Heart left ventricle (tissue), 16 donors: ENCODE measurements around the gene GMFB. TPM values are rescaled to one million over a fixed set of nuclear protein-coding genes. Genes with fewer than 3 reads are reported as not detected.
A peak's percentile ranks its signal among the peaks of the same experiment; 100 is the strongest.

Source experiments
- ATAC-seq, 4 donors: fragments of 200-7000 bp; cut with Tn5 transposase; one replicate each; pipeline ENCODE4 v1.9.1; 2020 to 2022; ENCODE audit warnings: moderate library complexity in 4 of 4, mild to moderate bottlenecking in 3 of 4, moderate number of reproducible peaks in 1 of 4
- DNase-seq, 5 donors: peaks; one replicate each; pipeline ENCODE4 v3.0.0-alpha.2; 2020
- H3K27ac ChIP-seq, 12 donors: fragments of 200-600 bp; sonication (generic) in 4 of 12; one replicate each; pipeline versions ENCODE4 v1.5.0 to v1.8.0; 2016 to 2022; ENCODE audit warnings: mild to moderate bottlenecking in 2 of 12
- H3K27me3 ChIP-seq, 9 donors: fragments of 200-600 bp; sonication (generic) in 2 of 9; one replicate each; pipeline versions ENCODE4 v1.5.1 to v1.8.0; 2016 to 2022; ENCODE audit warnings: mild to moderate bottlenecking in 3 of 9
- H3K36me3 ChIP-seq, 9 donors: fragments of 200-600 bp; sonication (generic) in 2 of 9; one replicate each; pipeline versions ENCODE4 v1.5.0 to v1.8.0; 2018 to 2022; ENCODE audit warnings: mild to moderate bottlenecking in 2 of 9
- H3K4me1 ChIP-seq, 12 donors: fragments of 200-600 bp; sonication (generic) in 4 of 12; one replicate each; pipeline versions ENCODE4 v1.5.0 to v1.8.0; 2016 to 2022; ENCODE audit warnings: mild to moderate bottlenecking in 3 of 12
- H3K4me3 ChIP-seq, 12 donors: fragments of 200-600 bp; sonication (generic) in 4 of 12; one replicate each; pipeline versions ENCODE4 v1.5.0 to v1.8.0; 2017 to 2022; ENCODE audit warnings: mild to moderate bottlenecking in 9 of 12, moderate library complexity in 4 of 12
- H3K9me3 ChIP-seq, 12 donors: fragments of 200-600 bp; sonication (generic) in 4 of 12; one replicate each; pipeline versions ENCODE4 v1.5.0 to v1.8.0; 2016 to 2022; ENCODE audit warnings: mild to moderate bottlenecking in 1 of 12
- CTCF ChIP-seq, 12 donors: fragments of 200-600 bp; sonication (generic) in 4 of 12; IDR thresholded peaks; one replicate each; pipeline versions ENCODE4 v1.5.0 to v1.8.0; 2018 to 2022; ENCODE audit warnings: antibody characterized with exemption in 12 of 12, mild to moderate bottlenecking in 5 of 12
- POLR2A ChIP-seq, 2 donors: fragments of 450-650 bp; IDR thresholded peaks; one replicate each; pipeline ENCODE4 v1.6.1; 2017; ENCODE audit warnings: antibody characterized with exemption in 2 of 2, mild to moderate bottlenecking in 2 of 2, moderate library complexity in 2 of 2
- WGBS, 4 donors: extraction: QIAGEN DNeasy Blood & Tissue Kit in 2 of 4; methylation state at CpG; one replicate each; pipeline versions ENCODE4 v1.1.5 to v1.1.7; 2013 to 2018; 5-methylcytosine and 5-hydroxymethylcytosine counted together
- intact Hi-C, 10 donors: fragments of 100-400 bp; cut with DNase I; formaldehyde crosslinking; loops; one replicate each; pipeline versions ENCODE4 v1.11.1 to v1.14.2; 2022
- long read RNA-seq, 3 donors: library from polyadenylated mRNA; unstranded; transcript quantifications; one replicate each; pipeline ENCODE4 v2.0.0, GENCODE V29; 2020 to 2021
- polyA plus RNA-seq, 2 donors: library from polyadenylated mRNA; stranded (reverse); fragments of 200-250 nt; gene quantifications; one replicate each; pipeline ENCODE4 v1.2.3, GENCODE V29; 2013
- total RNA-seq, 9 donors: library from RNA; depleted of rRNA in 2 of 9; stranded (reverse); fragments of >200 nt in 2 of 9; fragmentation: NEBNext Ultra II Directional in 3 of 9; extraction: Animal tissue kit (Norgen Biotek cat#: 25700) in 3 of 9; gene quantifications; one replicate each; pipeline versions ENCODE4 v1.1.0 to v1.2.4, GENCODE V29; 2016 to 2023
- donor health status: ischemic (EF 13 %, LVEDD 7.1; RV severe dilation, severe dysfunction).
- donor health status: healthy with polysubstance abuse.
- donor health status: DM: no; HTN: yes; CAD: no.
- donor health status: DM: no; HTN: no; CAD: no.
- donor health status: ischemic (EF 25% LVEDD 6.9; RV normal size, moderate dysfunction).
- donor health status: ischemic (EF 25% LVEDD 5.7; RV mildly dilated, moderate dysfunction).
- donor health status: healthy.
- donor health status: DM: yes; HTN: yes; CAD: no.
- donor health status: ischemic (EF 35%, LVEDD 5.7; RV mildly dilated, moderate dysfunction).
- donor health status: nonischemic (EF 11% LVEDD 7.7; RV severe dilation, severe dysfunction).
- donor health status: DM: yes; HTN: yes; CAD: no.
- donor health status: PGD.
- donor health status: ischemic (EF 29% LVEDD 5.4; RV normal size, mild dysfunction).
- donor health status: nonischemic (EF 23%, LVEDD 6.1; RV moderate dilation, normal function).

GMFB gene
- total RNA-seq (10 to 100 TPM; 18.8 to 35.8 (median 26.9) TPM), polyA plus RNA-seq (10 to 100 TPM in 1 of 2 donors, 1 to 10 TPM in 1; 5.0 to 20.4 TPM)
- long read RNA-seq, donor 1, full-length matches to known transcripts = 18 of 27 reads
- long read RNA-seq, donor 1, partial matches to known transcripts = 1 of 27 reads
- long read RNA-seq, donor 1, other reads (novel, unspliced or antisense) = 8 of 27 reads
- long read RNA-seq, donor 2, full-length matches to known transcripts = 30 of 47 reads
- long read RNA-seq, donor 2, partial matches to known transcripts = 4 of 47 reads
- long read RNA-seq, donor 2, other reads (novel, unspliced or antisense) = 13 of 47 reads
- long read RNA-seq, donor 3, full-length matches to known transcripts = 24 of 29 reads
- long read RNA-seq, donor 3, partial matches to known transcripts = 2 of 29 reads
- long read RNA-seq, donor 3, other reads (novel, unspliced or antisense) = 3 of 29 reads

DNA sequence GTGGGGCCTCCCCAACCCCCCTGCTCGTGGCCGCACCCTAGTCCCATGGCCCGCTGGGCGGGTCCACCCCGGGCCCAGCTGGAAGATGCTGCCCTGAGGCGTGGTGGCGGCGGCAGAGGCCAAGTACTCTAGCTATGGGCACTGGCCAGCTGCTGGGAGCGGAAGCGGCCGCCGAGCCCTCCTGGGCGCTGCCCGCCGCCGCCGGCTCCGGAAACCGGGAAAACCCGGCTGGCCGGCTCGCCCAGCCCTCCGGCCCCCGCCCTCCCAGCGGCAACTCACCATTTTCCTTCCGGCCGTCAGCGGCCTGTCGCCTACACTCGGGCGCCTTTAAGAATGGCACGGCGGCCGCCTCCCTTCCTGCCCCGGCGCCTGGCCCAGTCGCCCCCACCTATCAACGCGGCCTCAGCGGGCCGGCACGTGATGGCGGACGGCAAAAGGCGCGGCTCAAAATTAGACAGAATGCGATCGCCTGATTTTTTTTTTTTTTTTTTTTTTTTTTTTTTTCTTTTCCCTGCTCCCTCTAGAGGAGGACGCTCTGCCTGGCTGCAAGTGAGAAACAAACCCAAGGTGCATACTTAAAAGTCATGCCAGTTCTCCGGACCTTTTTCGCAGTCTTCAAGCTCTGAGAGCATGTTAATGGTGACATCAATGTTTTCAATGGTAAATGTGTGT, at the start of gene GMFB:
TSS of gene GMFB (minus strand) at position 335 of the 672 bp plus-strand sequence. CDS start at position 282, 53 bp downstream.
- peak within 1 kb of the TSS; percentile 87 to 99 (median 96) for H3K27ac ChIP-seq
- peaks cover 0 to under 1% (median 0%) of the 10 kb centered on the region in 9 donors for H3K36me3 ChIP-seq
- no peaks in the 10 kb centered on the region for H3K27me3 ChIP-seq
- ATAC-seq = peak; percentile 95 to 97 (median 97)
- peak within 1 kb of the TSS; percentile 62 to 96 (median 82) for H3K4me3 ChIP-seq
- intact Hi-C loops = loop anchor here in 4 of 10 donors (1.0 to 5.0 kb wide), 4 partner anchors 20 to 47 kb away; partner anchors contain the start of genes CNIH1 (in 4 of the 4) and CGRRF1 (in 2 of the 4)
- H3K4me1 ChIP-seq = peaks cover 0 to 61% (median 33%) of the 10 kb centered on the region in 12 donors
- TF ChIP-seq CTCF (IDR thresholded peaks at IDR 0.05) (peak; percentile 28 to 65 (median 46)), POLR2A (IDR thresholded peaks at IDR 0.05) (peak; percentile 4 to 75)
- WGBS, 4 donors = 0 to 2% (median 0%) methylated on average over 39 to 51 of the region's 51 CpGs
- DNase-seq = peak; percentile 95 to 97 (median 96)
- H3K9me3 ChIP-seq = no peaks in the 10 kb centered on the region

- peaks cover 0 to 56% (median 36%) of the 10 kb centered on the region in 9 donors for H3K36me3 ChIP-seq
- H3K27me3 ChIP-seq = no peaks in the 10 kb centered on the region
- H3K4me3 ChIP-seq = no peak overlapping the region
- intact Hi-C loops = no loop called here
- TF ChIP-seq POLR2A (IDR thresholded peaks at IDR 0.05) = no peak
- no peak for TF ChIP-seq CTCF (IDR thresholded peaks at IDR 0.05)
- peaks cover 0 to 7% (median 0%) of the 10 kb centered on the region in 12 donors for H3K4me1 ChIP-seq
- H3K27ac ChIP-seq = no peak overlapping the region
- no peaks in the 10 kb centered on the region for H3K9me3 ChIP-seq
- no peak for ATAC-seq
- WGBS, 4 donors = 95 to 99% (median 97%) methylated on average over 3 of the region's 3 CpGs
- DNase-seq = no peak
Measured at GRCh38 chr14:54538055-54538454, 49.3 kb upstream of the GMFB start.

DNA sequence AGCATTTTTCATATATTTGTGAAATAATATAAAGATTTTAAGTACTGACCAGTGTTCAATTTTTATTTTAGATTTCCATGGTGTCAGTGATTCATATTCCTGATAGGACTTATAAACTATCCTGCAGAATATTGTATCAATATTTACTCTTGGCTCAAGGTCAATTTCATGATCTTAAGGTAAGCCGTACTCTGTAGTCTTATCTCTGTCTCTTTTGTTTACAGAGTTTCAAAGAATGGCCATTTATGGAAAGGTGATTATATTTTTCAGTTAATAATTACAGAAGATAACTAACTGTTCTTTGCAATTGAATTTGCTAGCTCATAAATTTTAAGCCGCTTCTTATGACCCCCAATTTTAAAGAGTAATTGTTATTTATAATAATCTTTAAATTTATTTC, 48.9 kb upstream of the GMFB start:
- intact Hi-C loops = no loop called here
- WGBS, 4 donors = 95 to 98% (median 97%) methylated on average over 2 of the region's 2 CpGs
- no peak overlapping the region for H3K4me3 ChIP-seq
- TF ChIP-seq CTCF (IDR thresholded peaks at IDR 0.05) = no peak
- no peak for TF ChIP-seq POLR2A (IDR thresholded peaks at IDR 0.05)
- H3K27ac ChIP-seq = no peak overlapping the region
- H3K27me3 ChIP-seq = no peaks in the 10 kb centered on the region
- H3K9me3 ChIP-seq = no peaks in the 10 kb centered on the region
- ATAC-seq (no peak), DNase-seq (no peak)
- H3K36me3 ChIP-seq = peaks cover 0 to 60% (median 36%) of the 10 kb centered on the region in 9 donors
- H3K4me1 ChIP-seq = peaks cover 0 to 7% (median 0%) of the 10 kb centered on the region in 12 donors

GRCh38 chr14:54535646-54536045, 46.9 kb upstream of the GMFB start:
- H3K27ac ChIP-seq = no peak overlapping the region
- peaks cover 0 to 65% (median 50%) of the 10 kb centered on the region in 9 donors for H3K36me3 ChIP-seq
- intact Hi-C loops = no loop called here
- no peak overlapping the region for H3K4me3 ChIP-seq
- no peaks in the 10 kb centered on the region for H3K27me3 ChIP-seq
- no peaks in the 10 kb centered on the region for H3K9me3 ChIP-seq
- WGBS, 4 donors = 33 to 44% (median 39%) methylated on average over 2 of the region's 2 CpGs
- TF ChIP-seq POLR2A (IDR thresholded peaks at IDR 0.05) (no peak), CTCF (IDR thresholded peaks at IDR 0.05) (no peak)
- no peak for DNase-seq
- H3K4me1 ChIP-seq = peaks cover 0 to 7% (median 0%) of the 10 kb centered on the region in 12 donors
- ATAC-seq = no peak
